Heart left ventricle (tissue), 13 donors: Measurements from ENCODE around the gene NCEH1.

Source experiments
- CTCF ChIP-seq, 12 donors: fragments of 200-600 bp; sonication (generic) in 4 of 12; IDR thresholded peaks; one replicate each; pipeline versions ENCODE4 v1.5.0 to v1.8.0; 2018 to 2022; ENCODE audit warnings: antibody characterized with exemption in 12 of 12, mild to moderate bottlenecking in 5 of 12
- POLR2A ChIP-seq, 2 donors: fragments of 450-650 bp; IDR thresholded peaks; one replicate each; pipeline ENCODE4 v1.6.1; 2017; ENCODE audit warnings: antibody characterized with exemption in 2 of 2, mild to moderate bottlenecking in 2 of 2, moderate library complexity in 2 of 2
- donor health status: ischemic (EF 13 %, LVEDD 7.1; RV severe dilation, severe dysfunction).
- donor health status: DM: no; HTN: yes; CAD: no.
- donor health status: DM: no; HTN: no; CAD: no.
- donor health status: ischemic (EF 25% LVEDD 6.9; RV normal size, moderate dysfunction).
- donor health status: ischemic (EF 25% LVEDD 5.7; RV mildly dilated, moderate dysfunction).
- donor health status: ischemic (EF 35%, LVEDD 5.7; RV mildly dilated, moderate dysfunction).
- donor health status: nonischemic (EF 11% LVEDD 7.7; RV severe dilation, severe dysfunction).
- donor health status: DM: yes; HTN: yes; CAD: no.
- donor health status: PGD.
- donor health status: ischemic (EF 29% LVEDD 5.4; RV normal size, mild dysfunction).
- donor health status: nonischemic (EF 23%, LVEDD 6.1; RV moderate dilation, normal function).

GRCh38 chr3:172669021-172669420, 41.8 kb downstream of the NCEH1 start:
- TF ChIP-seq CTCF (IDR thresholded peaks at IDR 0.05) = no peak
- no peak for TF ChIP-seq POLR2A (IDR thresholded peaks at IDR 0.05)
